TTC549 (cell line): ENCODE results near the gene PPP6R1.

Experiments
- FAIRE-seq: peaks from 2 replicates; lab custom pipeline; 2012; peaks lifted over from hg19 to GRCh38; lab: Jason Lieb, UNC

PPP6R1 gene

GRCh38 chr19:55259540-55260210, 858 bp upstream of the PPP6R1 start:
- no peak for FAIRE-seq

- no peak for FAIRE-seq
Observed at GRCh38 chr19:55258476-55258827, 365 bp downstream of the PPP6R1 start.

- FAIRE-seq = no peak
Observed at GRCh38 chr19:55257461-55258420, 1.1 kb downstream of the PPP6R1 start.

GRCh38 chr19:55256562-55257460, 2.0 kb downstream of the PPP6R1 start:
- no peak for FAIRE-seq

- no peak for FAIRE-seq
Observed at GRCh38 chr19:55255618-55256423, 3.0 kb downstream of the PPP6R1 start.

GRCh38 chr19:55254625-55254977, 4.2 kb downstream of the PPP6R1 start:
- no peak for FAIRE-seq

GRCh38 chr19:55253842-55254624, 4.8 kb downstream of the PPP6R1 start:
- no peak for FAIRE-seq

- FAIRE-seq = no peak
Observed at GRCh38 chr19:55252760-55253663, 5.8 kb downstream of the PPP6R1 start.

- no peak for FAIRE-seq
Observed at GRCh38 chr19:55251341-55252081, 7.3 kb downstream of the PPP6R1 start.

GRCh38 chr19:55250262-55251036, 8.4 kb downstream of the PPP6R1 start:
- no peak for FAIRE-seq

- FAIRE-seq = no peak
Observed at GRCh38 chr19:55249841-55250240, 9.0 kb downstream of the PPP6R1 start.

- no peak for FAIRE-seq
Observed at GRCh38 chr19:55248704-55249103, 10.1 kb downstream of the PPP6R1 start.

- FAIRE-seq = no peak
Observed at GRCh38 chr19:55248166-55248675, 10.6 kb downstream of the PPP6R1 start.

GRCh38 chr19:55247621-55248099, 11.2 kb downstream of the PPP6R1 start:
- no peak for FAIRE-seq

- FAIRE-seq = no peak
Observed at GRCh38 chr19:55246462-55247451, 12.1 kb downstream of the PPP6R1 start.

- no peak for FAIRE-seq
Observed at GRCh38 chr19:55245236-55245904, 13.4 kb downstream of the PPP6R1 start.
